ENCODE measurements around the gene SP3.

Gene SP3

DNA sequence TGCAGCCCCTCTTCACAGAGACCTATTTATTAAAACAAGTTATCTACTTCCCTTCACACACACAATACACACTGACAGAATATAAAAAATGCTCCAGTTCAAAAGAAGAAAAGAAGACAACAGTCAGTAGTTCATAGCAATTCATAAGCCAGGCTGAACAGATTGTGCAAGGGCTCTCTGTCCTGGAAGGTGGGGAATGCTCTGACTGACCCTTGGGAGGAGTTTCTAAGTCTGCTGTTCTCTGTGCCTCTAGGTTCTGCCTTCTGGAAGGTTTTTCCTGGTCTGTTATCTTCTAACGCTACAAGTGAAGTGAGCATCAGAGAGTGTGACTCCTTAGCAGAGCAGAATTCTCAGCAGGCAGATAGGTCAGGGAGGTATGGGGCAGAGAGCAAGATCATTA lies 35.7 kb downstream of the SP3 start:
- H3K4me3 ChIP-seq (replicated peaks; ENCODE audit: low read depth, low read length): no peak overlapping the region
- peak; percentile 54 for DNase-seq (ENCODE audit: low read depth)

DNA sequence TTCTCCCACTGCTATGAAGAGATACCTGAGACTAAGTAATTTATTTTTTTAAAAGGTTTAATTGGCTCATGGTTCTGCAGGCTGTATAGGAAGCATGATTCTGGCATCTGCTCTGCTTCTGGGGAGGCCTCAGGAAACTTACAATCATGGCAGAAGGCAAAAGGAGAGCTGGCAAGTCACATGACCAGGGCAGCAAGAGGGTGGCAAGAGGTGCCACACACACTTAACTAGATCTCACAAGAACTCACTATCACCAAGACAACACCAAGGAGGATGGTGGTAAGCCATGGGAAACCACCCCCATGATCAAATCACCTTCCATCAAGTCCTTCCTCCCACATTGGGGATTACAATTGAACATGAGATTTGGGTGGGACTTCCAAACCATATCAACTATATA lies 38.3 kb downstream of the SP3 start:
- no peak overlapping the region for H3K4me3 ChIP-seq (replicated peaks; ENCODE audit: low read depth, low read length)
- no peak for DNase-seq (ENCODE audit: low read depth)
- TF ChIP-seq, protein P1, sequence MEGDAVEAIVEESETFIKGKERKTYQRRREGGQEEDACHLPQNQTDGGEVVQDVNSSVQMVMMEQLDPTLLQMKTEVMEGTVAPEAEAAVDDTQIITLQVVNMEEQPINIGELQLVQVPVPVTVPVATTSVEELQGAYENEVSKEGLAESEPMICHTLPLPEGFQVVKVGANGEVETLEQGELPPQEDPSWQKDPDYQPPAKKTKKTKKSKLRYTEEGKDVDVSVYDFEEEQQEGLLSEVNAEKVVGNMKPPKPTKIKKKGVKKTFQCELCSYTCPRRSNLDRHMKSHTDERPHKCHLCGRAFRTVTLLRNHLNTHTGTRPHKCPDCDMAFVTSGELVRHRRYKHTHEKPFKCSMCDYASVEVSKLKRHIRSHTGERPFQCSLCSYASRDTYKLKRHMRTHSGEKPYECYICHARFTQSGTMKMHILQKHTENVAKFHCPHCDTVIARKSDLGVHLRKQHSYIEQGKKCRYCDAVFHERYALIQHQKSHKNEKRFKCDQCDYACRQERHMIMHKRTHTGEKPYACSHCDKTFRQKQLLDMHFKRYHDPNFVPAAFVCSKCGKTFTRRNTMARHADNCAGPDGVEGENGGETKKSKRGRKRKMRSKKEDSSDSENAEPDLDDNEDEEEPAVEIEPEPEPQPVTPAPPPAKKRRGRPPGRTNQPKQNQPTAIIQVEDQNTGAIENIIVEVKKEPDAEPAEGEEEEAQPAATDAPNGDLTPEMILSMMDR (IDR thresholded peaks at IDR 0.05; ENCODE audit: low read length, missing control alignments): no peak

More for the DNA sequence above, 35.7 kb downstream of the SP3 start:
- TF ChIP-seq, protein P1 (IDR thresholded peaks at IDR 0.05; ENCODE audit: low read length, missing control alignments): no peak

DNA sequence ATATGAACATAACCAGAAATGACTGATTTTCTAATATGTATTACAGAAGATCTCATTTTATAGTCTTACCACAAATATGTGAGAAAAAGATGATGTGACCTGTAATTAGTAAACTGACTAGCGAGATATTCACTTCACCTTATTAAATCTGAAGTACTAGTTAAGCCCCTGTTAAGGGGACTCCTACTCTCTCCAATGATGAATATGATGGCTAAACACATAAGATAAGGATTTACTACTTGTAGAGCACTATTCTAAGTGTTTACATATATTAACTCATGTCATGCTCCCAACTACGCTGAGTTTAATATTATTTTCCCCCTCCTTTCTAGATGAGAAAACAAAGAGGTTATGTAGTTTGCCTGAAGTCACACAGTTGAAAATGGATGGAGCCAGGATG lies 40.9 kb downstream of the SP3 start:
- no peak overlapping the region for H3K4me3 ChIP-seq (replicated peaks; ENCODE audit: low read depth, low read length)

DNA sequence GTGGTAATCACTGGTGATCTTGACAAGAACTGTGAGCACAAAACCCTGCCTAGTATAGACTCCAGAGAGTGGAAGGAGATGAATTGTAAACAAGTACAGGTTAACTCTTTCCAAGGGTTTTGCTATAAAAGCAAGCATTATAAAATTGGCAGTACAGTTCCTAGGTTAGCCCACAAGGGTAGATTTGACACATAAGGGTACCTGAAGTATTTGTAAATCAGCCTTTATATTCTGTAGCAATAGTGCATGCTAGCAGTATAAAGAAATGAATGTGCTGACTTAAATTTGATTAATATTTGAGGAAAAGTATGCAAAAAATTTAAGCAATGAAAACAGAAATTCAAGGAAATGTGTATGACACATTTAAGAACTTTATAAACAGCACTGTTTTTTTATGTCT lies 42.4 kb downstream of the SP3 start:
- TF ChIP-seq, protein P1 (IDR thresholded peaks at IDR 0.05; ENCODE audit: low read length, missing control alignments): no peak
- peak; percentile 15 for DNase-seq (ENCODE audit: low read depth)
- H3K4me3 ChIP-seq (replicated peaks; ENCODE audit: low read depth, low read length): no peak overlapping the region

More for the DNA sequence above, 40.9 kb downstream of the SP3 start:
- TF ChIP-seq, protein P1 (IDR thresholded peaks at IDR 0.05; ENCODE audit: low read length, missing control alignments): no peak
- no peak for DNase-seq (ENCODE audit: low read depth)

DNA sequence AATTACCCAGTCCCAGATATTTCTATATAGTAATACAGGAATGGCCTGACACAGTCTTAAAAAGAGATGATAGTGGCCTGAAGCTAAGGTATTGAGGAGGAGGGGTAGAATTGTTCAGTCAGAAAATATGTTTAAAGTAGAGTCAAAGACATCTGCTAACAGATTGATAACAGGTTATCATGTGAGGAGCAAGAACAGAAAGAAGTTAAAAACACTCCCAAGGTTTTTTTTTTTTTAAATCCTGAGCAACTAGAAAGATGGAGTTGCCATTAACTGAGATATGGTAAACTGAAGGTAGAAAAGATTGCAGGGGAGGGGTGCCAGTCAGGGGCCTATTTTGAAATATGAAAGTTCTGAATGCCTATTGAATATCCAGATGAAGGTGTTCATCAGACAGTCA lies 43.1 kb downstream of the SP3 start:
- TF ChIP-seq, protein P1 (IDR thresholded peaks at IDR 0.05; ENCODE audit: low read length, missing control alignments): no peak
- no peak overlapping the region for H3K4me3 ChIP-seq (replicated peaks; ENCODE audit: low read depth, low read length)
- no peak for DNase-seq (ENCODE audit: low read depth)

DNA sequence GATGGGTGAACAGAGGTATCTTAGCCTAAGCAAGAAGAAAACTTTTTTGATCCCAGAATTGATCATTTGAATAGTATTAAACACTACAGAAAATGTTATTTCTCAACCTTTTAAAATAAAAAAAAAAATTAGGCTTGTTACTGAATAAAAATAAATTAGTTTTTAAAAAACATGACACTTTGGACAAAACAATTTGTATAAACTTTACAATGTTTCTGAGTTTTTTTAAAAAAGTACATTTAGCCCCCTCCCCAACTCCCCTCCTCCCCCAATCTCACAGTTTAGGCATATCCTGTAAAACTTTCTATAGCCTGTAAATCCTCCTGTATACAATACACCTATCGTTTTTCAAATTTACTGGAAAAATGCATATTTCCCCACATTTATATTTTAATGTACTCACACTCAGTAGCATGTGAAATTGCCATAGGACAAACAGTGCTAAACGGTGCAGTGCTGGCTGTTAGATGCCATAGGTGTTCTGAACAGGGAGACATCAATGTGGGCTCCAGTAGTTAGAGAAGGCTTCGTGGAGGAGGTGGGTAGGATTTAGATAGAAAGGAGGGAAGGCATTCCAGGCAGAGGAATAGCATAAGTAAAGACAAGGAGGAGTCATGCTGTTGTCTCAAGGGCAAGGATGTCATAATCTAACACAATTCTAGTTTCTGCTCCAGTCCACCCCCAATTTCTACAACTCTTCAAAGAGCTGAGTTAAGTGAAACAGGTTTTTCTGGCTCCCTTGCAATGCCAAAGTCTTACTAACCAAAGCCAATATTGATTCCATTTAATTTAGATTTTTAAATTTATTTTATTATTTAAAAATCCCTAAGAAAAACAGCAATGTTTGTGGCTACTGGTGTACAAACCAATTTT lies 50.9 kb downstream of the SP3 start:
- DNase-seq (ENCODE audit: low read depth): no peak
- TF ChIP-seq, protein P1 (IDR thresholded peaks at IDR 0.05; ENCODE audit: low read length, missing control alignments): no peak
- no peak overlapping the region for H3K4me3 ChIP-seq (replicated peaks; ENCODE audit: low read depth, low read length)

DNA sequence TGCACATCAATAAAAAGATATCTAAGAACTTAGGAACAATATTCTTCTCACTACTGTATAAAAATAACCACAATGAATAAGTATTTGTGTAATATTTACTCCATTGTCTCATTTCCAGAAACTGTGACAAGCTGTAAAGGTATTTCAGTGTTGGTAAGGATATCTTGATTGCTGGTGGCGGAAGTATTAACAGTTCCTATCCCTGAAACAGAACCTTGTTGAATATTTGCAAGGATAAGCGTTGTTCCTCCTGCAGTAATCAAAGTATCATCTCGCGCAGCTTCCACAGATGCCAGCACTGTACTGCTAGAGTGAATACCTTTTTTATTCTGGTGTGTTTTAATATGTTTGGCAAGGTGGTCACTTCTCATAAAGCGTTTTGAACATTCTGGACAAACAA lies 55.3 kb downstream of the SP3 start:
- H3K4me3 ChIP-seq (replicated peaks; ENCODE audit: low read depth, low read length): no peak overlapping the region
- TF ChIP-seq, protein P1 (IDR thresholded peaks at IDR 0.05; ENCODE audit: low read length, missing control alignments): no peak
- DNase-seq (ENCODE audit: low read depth): peak; percentile 25

All from fibroblast of pulmonary artery (primary cell).